Measurements from ENCODE around the gene OR4D1. TPM values are rescaled to one million over a fixed set of nuclear protein-coding genes. Genes with fewer than 3 reads are reported as not detected.

Gene OR4D1
- total and polyA plus RNA-seq, 2 of the 13 experiments (the other 11 are each of a cell fraction or from before 2014, with no cell fraction given), result not detected

GRCh38 chr17:58136669-58137279 is 11.4 kb upstream of the OR4D1 start:
- 3% methylated on average over 8 of the region's 8 CpGs for WGBS (ENCODE audit: low lambda C conversion rate)
- intact Hi-C loops (cut with micrococcal nuclease; ENCODE audit: unreplicated experiment), result no loop called here
- no peaks in the 10 kb centered on the region for H3K36me3 ChIP-seq (replicated peaks in 1 of 2; ENCODE audit: control insufficient read depth in 1 of 2, insufficient read depth in 2 of 2, low read length in 2 of 2)
- CTCF ChIA-PET (ENCODE audit: low intra/inter-chr PET ratio, low total read pairs), result no interaction called here
- no TSS peak for BruUV-seq (replicated peaks)
- POLR2A ChIA-PET, result no interaction called here
- H3K4me2 ChIP-seq (ENCODE audit: low read depth, low read length), result no peak overlapping the region
- H2AFZ ChIP-seq (ENCODE audit: low read length), result no peak overlapping the region
- H3K27ac ChIP-seq (ENCODE audit: extremely low read length, insufficient read depth, low read length), result no peak overlapping the region
- H3K4me3 ChIP-seq (replicated peaks in 1 of 3; ENCODE audit: insufficient read depth in 1 of 3, low read depth in 2 of 3, low read length in 3 of 3), result no peak overlapping the region
- peaks cover 2 to 31% of the 10 kb centered on the region in 2 experiments; a peak in 2 of 5 replicates for H3K27me3 ChIP-seq (ENCODE audit: control insufficient read depth in 1 of 2, insufficient read depth in 2 of 2, low read length in 2 of 2)
- DNase-seq (ENCODE audit: low spot score) (peak; percentile 45), FAIRE-seq (peak; percentile 95), ATAC-seq (peak; percentile 98)
- H3K4me1 ChIP-seq (ENCODE audit: insufficient read depth, low read length), result peaks cover 6% of the 10 kb centered on the region; the same call in 1 of the 2 replicates
- no peaks in the 10 kb centered on the region for H3K79me2 ChIP-seq (ENCODE audit: insufficient read depth, low read length)
- in situ Hi-C loops (cut with HindIII; ENCODE audit: extremely low pct_ligation_motif_present, low pct_unique_long_range_greater_than_20kb), result no loop called here
- H3K9me3 ChIP-seq (ENCODE audit: low read length), result no peaks in the 10 kb centered on the region
- H4K20me1 ChIP-seq (ENCODE audit: insufficient read depth, low read length), result no peaks in the 10 kb centered on the region
- H3K9ac ChIP-seq (ENCODE audit: insufficient read depth, low read depth, low read length), result no peak overlapping the region
- peak; percentile 81; the same call in 1 of the 2 replicates for TF ChIP-seq EZH2 (conservative IDR thresholded peaks at IDR 0.05; ENCODE audit: low read depth, low read length)
- no peak for TF ChIP-seq ZMAT3 (CRISPR knock-in tag; conservative IDR thresholded peaks at IDR 0.05)
- no peak for TF ChIP-seq NR2C2 (CRISPR knock-in tag; IDR thresholded peaks at IDR 0.05; ENCODE audit: borderline replicate concordance)
- TF ChIP-seq ZBTB38 (CRISPR knock-in tag; IDR thresholded peaks at IDR 0.05), result no peak
- TF ChIP-seq RAD21 (CRISPR knock-in tag; IDR thresholded peaks at IDR 0.05), result peak; percentile 61
- no peak for TF ChIP-seq SRY (CRISPR knock-in tag; IDR thresholded peaks at IDR 0.05)
- no peak for TF ChIP-seq HMG20B (CRISPR knock-in tag; conservative IDR thresholded peaks at IDR 0.05)
- TF ChIP-seq, protein P1, sequence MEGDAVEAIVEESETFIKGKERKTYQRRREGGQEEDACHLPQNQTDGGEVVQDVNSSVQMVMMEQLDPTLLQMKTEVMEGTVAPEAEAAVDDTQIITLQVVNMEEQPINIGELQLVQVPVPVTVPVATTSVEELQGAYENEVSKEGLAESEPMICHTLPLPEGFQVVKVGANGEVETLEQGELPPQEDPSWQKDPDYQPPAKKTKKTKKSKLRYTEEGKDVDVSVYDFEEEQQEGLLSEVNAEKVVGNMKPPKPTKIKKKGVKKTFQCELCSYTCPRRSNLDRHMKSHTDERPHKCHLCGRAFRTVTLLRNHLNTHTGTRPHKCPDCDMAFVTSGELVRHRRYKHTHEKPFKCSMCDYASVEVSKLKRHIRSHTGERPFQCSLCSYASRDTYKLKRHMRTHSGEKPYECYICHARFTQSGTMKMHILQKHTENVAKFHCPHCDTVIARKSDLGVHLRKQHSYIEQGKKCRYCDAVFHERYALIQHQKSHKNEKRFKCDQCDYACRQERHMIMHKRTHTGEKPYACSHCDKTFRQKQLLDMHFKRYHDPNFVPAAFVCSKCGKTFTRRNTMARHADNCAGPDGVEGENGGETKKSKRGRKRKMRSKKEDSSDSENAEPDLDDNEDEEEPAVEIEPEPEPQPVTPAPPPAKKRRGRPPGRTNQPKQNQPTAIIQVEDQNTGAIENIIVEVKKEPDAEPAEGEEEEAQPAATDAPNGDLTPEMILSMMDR (CRISPR knock-in tag; IDR thresholded peaks at IDR 0.05), result peak; percentile 76
- TF ChIP-seq FOXP1 (IDR thresholded peaks at IDR 0.05), result no peak
- TF ChIP-seq FOXP1 (CRISPR knock-in tag; IDR thresholded peaks at IDR 0.05), result 0 out of 2 replicates have a peak, but pooled peaks have one; percentile 15
- peak; percentile 82 for TF ChIP-seq XRCC5 (optimal IDR thresholded peaks at IDR 0.05; ENCODE audit: low read length)
- no peak for TF ChIP-seq ADNP (CRISPR knock-in tag; IDR thresholded peaks at IDR 0.05)
- peak; percentile 32; the same call in 1 of the 2 replicates for TF ChIP-seq KDM2A (CRISPR knock-in tag; IDR thresholded peaks at IDR 0.05; ENCODE audit: borderline replicate concordance, low read depth)
- TF ChIP-seq ZMAT5 (CRISPR knock-in tag; IDR thresholded peaks at IDR 0.05; ENCODE audit: borderline replicate concordance, low read depth), result no peak
- TF ChIP-seq ZBTB49 (CRISPR knock-in tag; IDR thresholded peaks at IDR 0.05; ENCODE audit: borderline replicate concordance), result no peak
- TF ChIP-seq STAG1 (CRISPR knock-in tag; IDR thresholded peaks at IDR 0.05), result peak; percentile 68
- TF ChIP-seq, protein P2, sequence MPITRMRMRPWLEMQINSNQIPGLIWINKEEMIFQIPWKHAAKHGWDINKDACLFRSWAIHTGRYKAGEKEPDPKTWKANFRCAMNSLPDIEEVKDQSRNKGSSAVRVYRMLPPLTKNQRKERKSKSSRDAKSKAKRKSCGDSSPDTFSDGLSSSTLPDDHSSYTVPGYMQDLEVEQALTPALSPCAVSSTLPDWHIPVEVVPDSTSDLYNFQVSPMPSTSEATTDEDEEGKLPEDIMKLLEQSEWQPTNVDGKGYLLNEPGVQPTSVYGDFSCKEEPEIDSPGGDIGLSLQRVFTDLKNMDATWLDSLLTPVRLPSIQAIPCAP (CRISPR knock-in tag; IDR thresholded peaks at IDR 0.05; ENCODE audit: low read depth), result no peak
- no peak for TF ChIP-seq SOX13 (IDR thresholded peaks at IDR 0.05)
- 0 out of 4 replicates have a peak, but pooled peaks of 1 of the 2 experiments have one; percentile 16 for TF ChIP-seq SOX13 (CRISPR knock-in tag; conservative IDR thresholded peaks at IDR 0.05 in 1 of 2, IDR thresholded peaks at IDR 0.05 in 1 of 2)
- TF ChIP-seq ZNF691 (CRISPR knock-in tag; IDR thresholded peaks at IDR 0.05; ENCODE audit: borderline replicate concordance, low read depth), result no peak

All from HepG2 (cell line).